Activated CD4-positive, alpha-beta T cell treated with anti-CD3 and anti-CD28 coated beads for 36 hours (primary cell): ENCODE results near the gene DESI1. TPM values are rescaled to one million over a fixed set of nuclear protein-coding genes. Genes with fewer than 3 reads are reported as not detected.
"Not testable (repeated sequence)": the region's sequence is repeated elsewhere in the genome, so short reads cannot be mapped to it uniquely, and the experiment has no call there.

Experiments
- ATAC-seq: fragments of 200-7000 bp; cut with Tn5 transposase; one replicate; pipeline ENCODE4 v1.10.0; 2021; ENCODE audit warnings: mild to moderate bottlenecking, moderate library complexity
- CTCF ChIA-PET: fragments of 350-600 bp; sonication (Branson Sonifier 250); formaldehyde crosslinking; loops from one replicate; lab custom pipeline; 2021; ENCODE audit warnings: antibody characterized with exemption; lab: Charles Lee
- POLR2A ChIA-PET: fragments of 350-600 bp; sonication (Branson Sonifier 250); formaldehyde crosslinking; loops from one replicate; lab custom pipeline; 2021; ENCODE audit warnings: antibody characterized with exemption, inconsistent platforms; lab: Charles Lee
- DNase-seq: peaks from one replicate; pipeline ENCODE4 v3.0.0-alpha.2; 2020
- H3K27ac Mint-ChIP-seq: one replicate; pipeline ENCODE4 v1.8.0; 2021; ENCODE audit warnings: mixed read lengths
- H3K27me3 Mint-ChIP-seq: one replicate; pipeline ENCODE4 v1.8.0; 2021; ENCODE audit warnings: mixed read lengths
- H3K36me3 Mint-ChIP-seq: one replicate; pipeline ENCODE4 v1.8.0; 2021; ENCODE audit warnings: low read depth, mixed read lengths
- H3K4me1 Mint-ChIP-seq: one replicate; pipeline ENCODE4 v1.8.0; 2021; ENCODE audit warnings: mixed read lengths
- H3K4me3 Mint-ChIP-seq: one replicate; pipeline ENCODE4 v1.8.0; 2021; ENCODE audit warnings: mild to moderate bottlenecking, moderate library complexity, mixed read lengths
- H3K9me3 Mint-ChIP-seq: one replicate; pipeline ENCODE4 v1.8.0; 2021; ENCODE audit warnings: low read depth, mixed read lengths
- intact Hi-C, 2 experiments: fragments of 100-400 bp; cut with DNase I in 1 of 2; cut with micrococcal nuclease in 1 of 2; formaldehyde crosslinking; loops; one replicate each; pipeline versions ENCODE4 v1.14.2 to v1.15.1; 2022 to 2024; cut with DNase I, micrococcal nuclease
- total RNA-seq, 2 experiments: library from RNA; stranded (reverse); gene quantifications; one replicate each; pipeline ENCODE4 v1.2.3, GENCODE V29; 2021

DESI1 gene
- total RNA-seq, 2 experiments from 2014 or later = 56.6 to 98.1 TPM

DNA sequence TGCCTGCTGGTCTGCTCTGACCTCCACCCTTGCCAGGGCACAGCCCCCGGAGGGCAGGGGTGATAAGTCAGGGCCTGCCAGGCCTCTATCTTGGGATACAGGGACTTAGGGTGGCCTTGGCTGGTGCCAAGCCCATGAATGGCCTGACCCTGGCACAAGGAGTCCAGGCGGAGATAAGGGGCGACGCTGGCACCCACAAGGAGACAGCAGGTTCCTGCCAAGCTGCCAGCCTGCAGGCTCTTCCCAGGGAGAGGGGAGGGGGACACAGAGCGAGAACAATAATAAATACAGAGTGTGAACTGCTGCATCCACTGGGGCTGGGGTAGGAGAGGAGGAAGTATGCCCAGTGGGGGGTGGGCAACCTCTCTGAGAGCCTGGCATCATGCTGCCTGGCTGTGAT, 59.1 kb downstream of the DESI1 start:
- DNase-seq = no peak
- CTCF ChIA-PET = interaction anchor here (0.7 kb wide), 1 partner anchor 170 kb away, joined by 3 read pairs; no protein-coding TSS in a partner anchor
- Mint-ChIP-seq H3K9me3 (no peaks in the 10 kb centered on the region), H3K27me3 (peaks cover 14% of the 10 kb centered on the region), H3K27ac (no peak overlapping the region), H3K4me3 (no peak overlapping the region), H3K4me1 (peaks cover 10% of the 10 kb centered on the region), H3K36me3 (no peaks in the 10 kb centered on the region)
- intact Hi-C loops = no loop called here
- no peak for ATAC-seq
- POLR2A ChIA-PET = no interaction called here

DNA sequence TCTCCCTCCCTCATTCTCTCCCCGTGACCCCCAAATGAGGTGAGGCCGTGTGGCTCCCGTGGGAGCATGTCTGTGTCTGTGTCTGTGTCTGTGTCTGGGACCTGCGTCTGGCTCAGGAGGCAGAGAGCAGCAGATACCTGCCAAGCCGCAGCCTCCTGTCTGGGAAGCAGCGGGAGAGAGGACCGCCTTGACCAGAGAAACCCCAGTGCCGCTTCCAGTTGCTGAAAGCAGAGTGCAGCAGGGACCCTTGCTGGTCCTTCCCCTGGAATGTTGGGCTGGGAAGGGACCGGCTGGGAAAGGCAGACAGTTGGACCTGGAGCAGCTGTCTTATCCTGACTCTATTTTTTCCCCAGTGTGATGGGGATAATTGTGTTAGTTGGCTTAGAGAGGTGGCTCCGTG, 59.5 kb downstream of the DESI1 start:
- no peaks in the 10 kb centered on the region for H3K9me3 Mint-ChIP-seq
- CTCF ChIA-PET = interaction anchor here (0.7 kb wide), 1 partner anchor 170 kb away, joined by 3 read pairs; no protein-coding TSS in a partner anchor

GRCh38 chr22:41560095-41560471, 60.8 kb downstream of the DESI1 start:
- Mint-ChIP-seq H3K27ac (no peak overlapping the region), H3K4me3 (no peak overlapping the region), H3K27me3 (peaks cover 19% of the 10 kb centered on the region), H3K4me1 (peaks cover 6% of the 10 kb centered on the region), H3K9me3 (no peaks in the 10 kb centered on the region), H3K36me3 (no peaks in the 10 kb centered on the region)
- DNase-seq (no peak), ATAC-seq (no peak)
- intact Hi-C loops = no loop called here
- CTCF ChIA-PET = no interaction called here
- POLR2A ChIA-PET = no interaction called here

More for the DNA sequence above, 59.5 kb downstream of the DESI1 start:
- ATAC-seq (no peak), DNase-seq (no peak)
- POLR2A ChIA-PET = no interaction called here
- no peak overlapping the region for H3K4me3 Mint-ChIP-seq
- H3K27me3 Mint-ChIP-seq = peaks cover 18% of the 10 kb centered on the region
- peaks cover 10% of the 10 kb centered on the region for H3K4me1 Mint-ChIP-seq
- H3K36me3 Mint-ChIP-seq = no peaks in the 10 kb centered on the region
- no peak overlapping the region for H3K27ac Mint-ChIP-seq
- intact Hi-C loops = no loop called here

DNA sequence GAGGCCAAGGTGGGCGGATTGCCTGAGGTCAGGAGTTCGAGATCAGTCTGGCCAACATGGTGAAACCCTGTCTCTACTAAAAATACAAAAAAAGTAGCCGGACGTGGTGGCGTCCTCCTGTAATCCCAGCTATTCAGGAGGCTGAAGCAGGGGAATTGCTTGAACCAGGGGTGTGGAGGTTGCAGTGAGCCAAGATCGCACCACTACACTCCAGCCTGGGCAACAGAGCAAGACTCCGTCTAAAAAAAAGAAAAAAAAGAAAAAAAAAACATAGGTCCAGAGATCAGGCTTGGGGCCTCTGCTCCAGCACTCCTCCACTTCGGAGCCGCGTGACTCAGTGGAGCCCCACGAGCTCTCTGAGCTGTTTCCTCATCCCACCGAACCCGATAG, 62.6 kb downstream of the DESI1 start:
- intact Hi-C loops, H3K4me3 Mint-ChIP-seq, H3K9me3 Mint-ChIP-seq, H3K27ac Mint-ChIP-seq, ATAC-seq, H3K4me1 Mint-ChIP-seq, DNase-seq, H3K36me3 Mint-ChIP-seq: not testable (repeated sequence)
- peaks cover 19% of the 10 kb centered on the region for H3K27me3 Mint-ChIP-seq
- ChIA-PET CTCF (interaction anchor here (0.9 kb wide), 1 partner anchor 156 kb away, joined by 3 read pairs; no protein-coding TSS in a partner anchor), POLR2A (interaction anchor here (0.7 kb wide), 1 partner anchor 318 kb away, joined by 4 read pairs; no protein-coding TSS in a partner anchor)

- H3K27me3 Mint-ChIP-seq = peaks cover 19% of the 10 kb centered on the region
- H3K4me1 Mint-ChIP-seq = peaks cover 6% of the 10 kb centered on the region
- H3K36me3 Mint-ChIP-seq = no peaks in the 10 kb centered on the region
- H3K9me3 Mint-ChIP-seq = no peaks in the 10 kb centered on the region
- H3K27ac Mint-ChIP-seq = no peak overlapping the region
- peak; percentile 48 for DNase-seq
- H3K4me3 Mint-ChIP-seq = no peak overlapping the region
- POLR2A ChIA-PET = interaction anchor here (0.7 to 1.2 kb wide), 3 partner anchors 32 to 319 kb away, joined by 3 to 4 read pairs (median 3); partner anchors contain the start of genes PMM1 and XRCC6
- intact Hi-C loops = no loop called here
- ATAC-seq = peak; percentile 78
- CTCF ChIA-PET = interaction anchor here (0.9 kb wide), 1 partner anchor 155 kb away, joined by 3 read pairs; no protein-coding TSS in a partner anchor
Observed at GRCh38 chr22:41557401-41558240, 63.2 kb downstream of the DESI1 start.

- ChIA-PET CTCF (no interaction called here), POLR2A (no interaction called here)
- Mint-ChIP-seq H3K9me3 (no peaks in the 10 kb centered on the region), H3K4me3 (no peak overlapping the region), H3K27me3 (peaks cover 19% of the 10 kb centered on the region), H3K36me3 (no peaks in the 10 kb centered on the region), H3K27ac (no peak overlapping the region), H3K4me1 (peaks cover 6% of the 10 kb centered on the region)
- DNase-seq (no peak), ATAC-seq (no peak)
- intact Hi-C loops = no loop called here
Observed at GRCh38 chr22:41556561-41556960, 64.3 kb downstream of the DESI1 start.

- CTCF ChIA-PET = no interaction called here
- H3K36me3 Mint-ChIP-seq = no peaks in the 10 kb centered on the region
- POLR2A ChIA-PET = interaction anchor here (0.5 kb wide), 1 partner anchor 460 kb away, joined by 3 read pairs; no protein-coding TSS in a partner anchor
- peaks cover 6% of the 10 kb centered on the region for H3K4me1 Mint-ChIP-seq
- no peak overlapping the region for H3K4me3 Mint-ChIP-seq
- no peaks in the 10 kb centered on the region for H3K9me3 Mint-ChIP-seq
- intact Hi-C loops = no loop called here
- ATAC-seq (no peak), DNase-seq (no peak)
- H3K27me3 Mint-ChIP-seq = peaks cover 11% of the 10 kb centered on the region
- no peak overlapping the region for H3K27ac Mint-ChIP-seq
Observed at GRCh38 chr22:41555325-41555982, 65.4 kb downstream of the DESI1 start.

- intact Hi-C loops = no loop called here
- Mint-ChIP-seq H3K36me3 (no peaks in the 10 kb centered on the region), H3K4me3 (no peak overlapping the region), H3K27me3 (peaks cover 5% of the 10 kb centered on the region), H3K4me1 (peaks cover 3% of the 10 kb centered on the region), H3K9me3 (no peaks in the 10 kb centered on the region), H3K27ac (no peak overlapping the region)
- no peak for ATAC-seq
- DNase-seq = no peak
- CTCF ChIA-PET = interaction anchor here (0.9 to 1.5 kb wide), 3 partner anchors 9 to 45 kb away, joined by 3 to 4 read pairs (median 3); no protein-coding TSS in a partner anchor
- POLR2A ChIA-PET = interaction anchor here (0.6 kb wide), 1 partner anchor 531 kb away, joined by 3 read pairs; no protein-coding TSS in a partner anchor
Observed at GRCh38 chr22:41551877-41552582, 68.8 kb downstream of the DESI1 start.

DNA sequence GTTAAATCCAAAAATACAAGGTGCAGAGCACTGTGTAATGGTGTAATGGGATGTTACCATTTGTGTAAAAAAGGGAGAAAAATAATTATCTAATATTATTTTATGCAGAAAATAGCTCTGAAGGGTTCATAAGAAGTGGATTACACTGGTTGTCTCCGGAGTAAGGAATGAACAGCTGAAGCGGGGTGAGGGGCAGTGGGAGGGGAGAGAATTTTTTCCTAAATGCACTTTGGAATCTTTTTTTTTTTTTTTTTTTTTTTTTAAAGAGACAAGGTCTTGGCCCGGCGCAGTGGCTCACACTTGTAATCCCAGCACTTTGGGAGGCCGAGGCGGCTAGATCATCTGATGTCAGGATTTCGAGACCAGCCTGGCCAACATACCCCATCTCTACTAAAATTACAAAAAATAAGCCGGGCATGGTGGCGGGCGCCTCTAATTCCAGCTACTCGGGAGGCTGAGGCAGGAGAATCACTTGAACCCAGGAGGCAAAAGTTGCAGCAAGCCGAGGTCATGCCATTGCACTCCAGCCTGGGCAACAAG, 69.8 kb downstream of the DESI1 start:
- ChIA-PET POLR2A (no interaction called here), CTCF (interaction anchor here (0.5 to 0.9 kb wide), 3 partner anchors 18 to 489 kb away, joined by 3 read pairs; no protein-coding TSS in a partner anchor)
- H3K4me1 Mint-ChIP-seq = no peaks in the 10 kb centered on the region
- no peak overlapping the region for H3K27ac Mint-ChIP-seq
- H3K27me3 Mint-ChIP-seq = no peaks in the 10 kb centered on the region
- no peak for DNase-seq
- no peaks in the 10 kb centered on the region for H3K9me3 Mint-ChIP-seq
- ATAC-seq = no peak
- H3K36me3 Mint-ChIP-seq = no peaks in the 10 kb centered on the region
- no peak overlapping the region for H3K4me3 Mint-ChIP-seq
- intact Hi-C loops = no loop called here

- ATAC-seq (no peak), DNase-seq (no peak)
- Mint-ChIP-seq H3K27me3 (no peaks in the 10 kb centered on the region), H3K27ac (no peak overlapping the region), H3K9me3 (no peaks in the 10 kb centered on the region), H3K4me3 (no peak overlapping the region), H3K36me3 (no peaks in the 10 kb centered on the region), H3K4me1 (peaks cover 9% of the 10 kb centered on the region)
- ChIA-PET POLR2A (interaction anchor here (0.7 kb wide), 1 partner anchor 450 kb away, joined by 3 read pairs; the partner anchor contains the start of gene WBP2NL), CTCF (interaction anchor here (0.6 to 0.8 kb wide), 2 partner anchors 148 to 405 kb away, joined by 3 read pairs; no protein-coding TSS in a partner anchor)
- intact Hi-C loops = no loop called here
Observed at GRCh38 chr22:41548830-41549211, 72.0 kb downstream of the DESI1 start.
